ENCODE data around the gene ASB1.
"Not testable (repeated sequence)": the region's sequence is repeated elsewhere in the genome, so short reads cannot be mapped to it uniquely, and the experiment has no call there.

Gene ASB1

DNA sequence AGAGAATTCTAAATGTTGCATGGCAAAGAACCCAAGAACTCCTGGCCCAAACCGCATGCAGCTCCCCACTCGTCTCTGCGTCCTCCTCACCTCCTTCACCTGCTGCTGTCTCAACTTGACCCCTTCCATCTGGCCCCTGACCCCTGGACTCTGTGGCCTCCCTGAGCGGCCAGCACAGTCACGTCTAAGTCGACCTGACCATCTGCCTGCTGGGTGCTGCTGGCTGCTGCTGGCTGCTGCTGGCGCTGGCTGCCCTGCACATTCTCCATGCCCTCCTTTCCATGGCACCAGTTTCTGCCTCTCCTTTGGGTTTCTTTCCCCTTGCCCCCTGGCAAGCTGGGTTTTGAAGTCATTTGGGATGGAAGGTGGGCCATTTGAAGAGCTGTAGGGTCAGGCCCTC, 30.1 kb upstream of the ASB1 start:
- no peak for DNase-seq (ENCODE audit: low read depth, low spot score)
- no peak overlapping the region for H3K4me3 ChIP-seq (ENCODE audit: insufficient read length, low read depth)
- TF ChIP-seq SUZ12 (IDR thresholded peaks at IDR 0.05; ENCODE audit: extremely low read depth, insufficient read depth, insufficient read length): no peak
- no peak for TF ChIP-seq YY1 (IDR thresholded peaks at IDR 0.05; ENCODE audit: insufficient read depth, insufficient read length)

DNA sequence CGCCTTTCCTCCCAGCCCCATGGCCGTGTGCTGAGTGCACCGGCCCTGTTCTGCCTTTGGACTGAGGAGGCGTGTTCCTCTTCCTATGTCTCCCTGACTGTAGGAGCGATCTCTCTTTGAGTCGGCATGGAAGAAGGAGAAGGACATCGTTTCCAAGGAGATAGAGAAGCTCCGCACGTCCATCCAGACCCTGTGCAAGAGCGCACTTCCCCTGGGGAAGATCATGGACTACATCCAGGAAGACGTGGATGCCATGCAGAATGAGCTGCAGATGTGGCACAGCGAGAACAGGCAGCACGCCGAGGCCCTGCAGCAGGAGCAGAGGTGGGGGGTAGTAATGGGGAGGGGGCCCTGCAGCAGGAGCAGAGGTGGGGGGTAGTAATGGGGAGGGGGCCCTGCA, 29.4 kb upstream of the ASB1 start:
- H3K27me3 ChIP-seq (ENCODE audit: insufficient read depth, insufficient read length): no peaks in the 10 kb centered on the region
- DNase-seq (ENCODE audit: low read depth, low spot score): no peak
- no peak overlapping the region for H3K9ac ChIP-seq (ENCODE audit: insufficient read length, low read depth)
- H3K4me3 ChIP-seq (ENCODE audit: insufficient read length, low read depth): no peak overlapping the region
- peaks cover 2% of the 10 kb centered on the region for H3K4me1 ChIP-seq (ENCODE audit: insufficient read depth, insufficient read length)
- H3K9me3 ChIP-seq (ENCODE audit: insufficient read depth, low read length): no peaks in the 10 kb centered on the region
- TF ChIP-seq SUZ12 (IDR thresholded peaks at IDR 0.05; ENCODE audit: extremely low read depth, insufficient read depth, insufficient read length): no peak
- no peak for TF ChIP-seq ZNF274 (IDR thresholded peaks at IDR 0.05; ENCODE audit: low read depth, low read length)
- no peak for TF ChIP-seq YY1 (IDR thresholded peaks at IDR 0.05; ENCODE audit: insufficient read depth, insufficient read length)
- H3K36me3 ChIP-seq (ENCODE audit: insufficient read depth, insufficient read length, low read length): peaks cover 9% of the 10 kb centered on the region

More for the DNA sequence above, 30.1 kb upstream of the ASB1 start:
- Histone ChIP-seq H3K9me3 (ENCODE audit: insufficient read depth, low read length) (no peaks in the 10 kb centered on the region), H3K9ac (ENCODE audit: insufficient read length, low read depth) (no peak overlapping the region), H3K36me3 (ENCODE audit: insufficient read depth, insufficient read length, low read length) (peaks cover 6% of the 10 kb centered on the region), H3K27me3 (ENCODE audit: insufficient read depth, insufficient read length) (no peaks in the 10 kb centered on the region), H3K4me1 (ENCODE audit: insufficient read depth, insufficient read length) (peaks cover 2% of the 10 kb centered on the region)

DNA sequence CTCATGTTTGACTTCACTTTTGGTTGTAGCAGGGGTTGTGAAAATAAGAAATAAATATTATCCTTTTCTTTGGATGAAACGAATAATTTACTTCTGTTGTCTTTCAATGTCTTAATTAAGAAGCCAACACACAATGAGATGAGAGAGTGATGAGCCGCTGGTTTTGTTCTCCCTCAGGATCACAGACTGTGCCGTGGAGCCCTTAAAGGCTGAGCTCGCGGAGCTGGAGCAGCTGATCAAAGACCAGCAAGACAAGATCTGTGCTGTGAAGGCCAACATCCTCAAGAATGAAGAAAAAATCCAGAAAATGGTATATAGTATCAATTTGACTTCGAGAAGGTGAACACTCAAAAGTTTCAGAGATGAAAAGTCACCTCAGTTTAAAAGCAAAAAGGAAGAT, 28.1 kb upstream of the ASB1 start:
- no peak for TF ChIP-seq YY1 (IDR thresholded peaks at IDR 0.05; ENCODE audit: insufficient read depth, insufficient read length)
- no peak for TF ChIP-seq SUZ12 (IDR thresholded peaks at IDR 0.05; ENCODE audit: extremely low read depth, insufficient read depth, insufficient read length)
- no peak for TF ChIP-seq ZNF274 (IDR thresholded peaks at IDR 0.05; ENCODE audit: low read depth, low read length)

DNA sequence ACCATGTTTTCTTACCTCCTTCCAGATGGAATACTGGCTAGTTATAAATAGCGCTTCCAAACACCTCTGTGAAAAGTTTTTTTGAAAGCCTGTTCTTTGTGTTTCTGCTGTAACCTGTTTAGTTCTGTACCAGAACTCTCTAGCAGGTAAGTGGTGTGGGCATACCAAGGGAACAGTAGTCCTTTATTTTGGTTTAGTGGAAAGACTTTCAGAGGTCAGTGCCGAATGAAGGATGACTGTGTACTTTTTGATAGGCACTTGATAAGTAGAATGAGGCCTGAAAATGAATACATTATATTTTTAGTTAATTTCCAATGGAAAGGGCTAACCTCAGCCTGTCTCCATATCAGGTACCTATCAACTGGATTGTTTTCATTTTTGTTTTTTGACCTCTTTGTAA, 27.6 kb upstream of the ASB1 start:
- H3K36me3 ChIP-seq (ENCODE audit: insufficient read depth, insufficient read length, low read length): peaks cover 14% of the 10 kb centered on the region
- no peaks in the 10 kb centered on the region for H3K27me3 ChIP-seq (ENCODE audit: insufficient read depth, insufficient read length)
- DNase-seq (ENCODE audit: low read depth, low spot score): no peak
- H3K9me3 ChIP-seq (ENCODE audit: insufficient read depth, low read length): no peaks in the 10 kb centered on the region
- TF ChIP-seq ZNF274 (IDR thresholded peaks at IDR 0.05; ENCODE audit: low read depth, low read length) (no peak), SUZ12 (IDR thresholded peaks at IDR 0.05; ENCODE audit: extremely low read depth, insufficient read depth, insufficient read length) (no peak), YY1 (IDR thresholded peaks at IDR 0.05; ENCODE audit: insufficient read depth, insufficient read length) (no peak)
- peaks cover 4% of the 10 kb centered on the region for H3K4me1 ChIP-seq (ENCODE audit: insufficient read depth, insufficient read length)
- H3K9ac ChIP-seq (ENCODE audit: insufficient read length, low read depth): no peak overlapping the region
- H3K4me3 ChIP-seq (ENCODE audit: insufficient read length, low read depth): no peak overlapping the region

More for the DNA sequence above, 28.1 kb upstream of the ASB1 start:
- H3K36me3 ChIP-seq (ENCODE audit: insufficient read depth, insufficient read length, low read length): peaks cover 14% of the 10 kb centered on the region
- no peaks in the 10 kb centered on the region for H3K9me3 ChIP-seq (ENCODE audit: insufficient read depth, low read length)
- H3K4me3 ChIP-seq (ENCODE audit: insufficient read length, low read depth): no peak overlapping the region
- H3K9ac ChIP-seq (ENCODE audit: insufficient read length, low read depth): no peak overlapping the region
- DNase-seq (ENCODE audit: low read depth, low spot score): no peak
- no peaks in the 10 kb centered on the region for H3K27me3 ChIP-seq (ENCODE audit: insufficient read depth, insufficient read length)
- peaks cover 2% of the 10 kb centered on the region for H3K4me1 ChIP-seq (ENCODE audit: insufficient read depth, insufficient read length)

DNA sequence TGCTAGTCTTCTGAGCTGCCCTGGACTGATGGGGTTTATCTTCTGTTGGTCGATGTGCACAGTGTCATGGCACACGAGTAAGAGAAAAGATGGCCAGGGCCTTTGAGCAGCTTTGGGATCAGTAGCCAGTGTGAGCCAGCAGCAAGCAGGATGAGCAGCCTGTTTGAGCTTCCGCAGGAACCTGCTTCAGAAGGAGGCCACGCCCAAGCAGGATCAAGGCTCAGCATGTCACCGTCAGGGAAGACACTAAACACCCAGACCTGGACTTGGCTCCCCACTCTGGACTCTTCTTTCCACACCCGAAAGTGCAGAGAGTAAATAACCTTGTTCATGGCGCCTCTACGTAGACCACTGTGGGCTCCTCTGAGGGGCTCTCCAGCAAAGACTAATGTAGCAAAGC, 25.2 kb upstream of the ASB1 start:
- Histone ChIP-seq H3K9ac (ENCODE audit: insufficient read length, low read depth) (no peak overlapping the region), H3K27me3 (ENCODE audit: insufficient read depth, insufficient read length) (no peaks in the 10 kb centered on the region), H3K36me3 (ENCODE audit: insufficient read depth, insufficient read length, low read length) (peaks cover 14% of the 10 kb centered on the region), H3K4me1 (ENCODE audit: insufficient read depth, insufficient read length) (peaks cover 14% of the 10 kb centered on the region), H3K4me3 (ENCODE audit: insufficient read length, low read depth) (no peak overlapping the region), H3K9me3 (ENCODE audit: insufficient read depth, low read length) (no peaks in the 10 kb centered on the region)
- TF ChIP-seq SUZ12 (IDR thresholded peaks at IDR 0.05; ENCODE audit: extremely low read depth, insufficient read depth, insufficient read length) (no peak), ZNF274 (IDR thresholded peaks at IDR 0.05; ENCODE audit: low read depth, low read length) (no peak), YY1 (IDR thresholded peaks at IDR 0.05; ENCODE audit: insufficient read depth, insufficient read length) (no peak)
- no peak for DNase-seq (ENCODE audit: low read depth, low spot score)

DNA sequence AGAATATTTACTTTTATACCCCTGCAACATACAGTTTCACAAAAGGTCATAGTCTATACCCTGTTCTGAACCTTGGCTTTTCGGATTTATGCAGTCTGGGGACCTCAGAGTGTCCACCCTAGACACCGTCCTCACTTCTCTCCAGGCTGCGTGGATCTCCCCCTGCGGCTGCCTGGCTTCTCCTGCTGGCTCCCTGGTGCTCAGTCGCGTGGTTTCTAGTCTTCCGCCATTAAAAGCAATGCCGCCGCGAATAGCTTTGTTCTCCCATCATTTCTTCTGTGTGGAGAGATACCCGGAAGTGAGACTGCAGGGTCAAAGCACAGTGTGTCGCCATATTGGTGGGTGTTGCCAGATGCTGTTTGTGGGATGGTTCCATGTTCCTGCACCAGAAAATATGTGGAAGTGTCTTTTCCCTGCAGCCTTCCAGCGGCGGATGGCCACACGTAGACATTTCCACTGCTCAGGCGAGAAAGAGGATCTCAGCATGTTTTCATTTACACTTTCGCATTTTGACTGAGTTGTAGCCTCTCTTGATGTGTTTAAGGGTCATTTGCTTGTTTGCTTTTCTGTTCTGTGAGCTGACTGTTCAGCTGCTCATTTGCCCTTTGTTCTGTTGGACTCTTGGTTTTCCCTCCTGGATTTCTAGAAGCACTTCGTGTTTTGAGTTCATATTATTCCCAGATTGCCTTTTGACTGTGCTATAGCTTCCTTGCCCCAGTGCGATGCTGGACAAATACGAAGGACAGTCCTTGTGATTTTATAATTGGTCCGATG, 22.9 kb upstream of the ASB1 start:
- Histone ChIP-seq H3K4me3 (ENCODE audit: insufficient read length, low read depth) (no peak overlapping the region), H3K4me1 (ENCODE audit: insufficient read depth, insufficient read length) (peaks cover 12% of the 10 kb centered on the region), H3K9ac (ENCODE audit: insufficient read length, low read depth) (no peak overlapping the region), H3K9me3 (ENCODE audit: insufficient read depth, low read length) (no peaks in the 10 kb centered on the region), H3K36me3 (ENCODE audit: insufficient read depth, insufficient read length, low read length) (peaks cover 16% of the 10 kb centered on the region), H3K27me3 (ENCODE audit: insufficient read depth, insufficient read length) (no peaks in the 10 kb centered on the region)
- DNase-seq (ENCODE audit: low read depth, low spot score): no peak
- no peak for TF ChIP-seq YY1 (IDR thresholded peaks at IDR 0.05; ENCODE audit: insufficient read depth, insufficient read length)

DNA sequence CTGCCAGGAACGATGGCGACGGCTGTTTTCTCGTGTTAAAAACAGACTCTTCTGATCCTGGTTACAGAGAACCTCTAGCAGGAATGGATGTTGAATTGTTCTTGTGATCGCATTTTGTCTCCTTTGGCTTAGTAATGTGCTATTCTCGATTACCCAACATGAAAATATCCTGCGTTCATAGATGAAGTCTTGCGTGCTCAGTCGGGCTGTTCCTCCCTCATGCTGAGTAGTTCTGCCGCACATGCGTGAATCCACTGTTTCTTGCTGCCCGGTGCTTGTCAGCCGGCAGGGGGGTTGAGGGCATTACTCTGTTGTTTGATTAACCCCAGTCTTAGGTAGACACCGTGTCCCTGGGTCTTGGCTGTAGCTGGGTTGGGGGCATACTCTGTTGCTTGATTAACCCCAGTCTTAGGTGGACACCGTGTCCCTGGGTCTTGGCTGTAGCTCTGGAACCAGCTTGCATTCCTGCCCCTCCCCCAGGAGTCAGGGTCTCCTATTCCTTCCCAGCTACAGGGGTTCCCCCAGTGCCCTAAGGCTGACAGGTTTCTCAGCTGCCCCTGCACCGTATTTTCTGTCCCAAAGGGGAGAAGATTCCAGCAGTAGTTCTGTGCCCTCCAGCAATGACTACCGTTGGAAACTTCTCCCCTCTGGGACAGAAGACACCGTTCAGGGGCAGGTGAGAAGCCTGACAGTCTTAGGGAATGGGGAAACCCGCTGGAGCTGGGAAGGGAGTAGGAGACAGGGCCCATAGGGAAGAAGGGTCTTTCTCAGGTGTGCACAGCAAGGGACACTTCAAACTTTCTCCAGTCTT, 22.1 kb upstream of the ASB1 start:
- no peak for DNase-seq (ENCODE audit: low read depth, low spot score)
- no peaks in the 10 kb centered on the region for H3K9me3 ChIP-seq (ENCODE audit: insufficient read depth, low read length)
- H3K4me1 ChIP-seq (ENCODE audit: insufficient read depth, insufficient read length): peaks cover 12% of the 10 kb centered on the region
- no peaks in the 10 kb centered on the region for H3K27me3 ChIP-seq (ENCODE audit: insufficient read depth, insufficient read length)
- no peak for TF ChIP-seq SUZ12 (IDR thresholded peaks at IDR 0.05; ENCODE audit: extremely low read depth, insufficient read depth, insufficient read length)
- H3K9ac ChIP-seq (ENCODE audit: insufficient read length, low read depth): no peak overlapping the region
- H3K4me3 ChIP-seq (ENCODE audit: insufficient read length, low read depth): no peak overlapping the region
- H3K36me3 ChIP-seq (ENCODE audit: insufficient read depth, insufficient read length, low read length): peaks cover 14% of the 10 kb centered on the region

DNA sequence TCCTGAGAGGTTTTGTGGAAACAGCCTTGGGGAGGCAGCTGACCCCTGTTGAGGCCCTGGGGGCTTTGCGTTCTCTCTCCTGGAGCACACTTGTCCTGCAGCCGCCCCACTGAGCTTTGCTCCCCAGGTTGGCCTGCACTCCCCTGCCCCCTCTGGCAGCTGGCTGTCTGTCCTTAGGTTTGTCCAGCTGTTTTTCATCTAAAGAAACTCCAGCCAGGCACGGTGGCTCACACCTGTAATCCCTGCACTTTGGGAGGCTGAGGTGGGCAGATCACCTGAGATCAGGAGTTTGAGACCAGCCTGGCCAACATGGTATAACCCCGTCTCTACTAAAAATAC, 21.5 kb upstream of the ASB1 start:
- peaks cover 14% of the 10 kb centered on the region for H3K36me3 ChIP-seq (ENCODE audit: insufficient read depth, insufficient read length, low read length)
- H3K4me1 ChIP-seq (ENCODE audit: insufficient read depth, insufficient read length): peaks cover 12% of the 10 kb centered on the region
- not testable (repeated sequence) for H3K9ac ChIP-seq (ENCODE audit: insufficient read length, low read depth); H3K4me3 ChIP-seq (ENCODE audit: insufficient read length, low read depth); DNase-seq (ENCODE audit: low read depth, low spot score); H3K27me3 ChIP-seq (ENCODE audit: insufficient read depth, insufficient read length); H3K9me3 ChIP-seq (ENCODE audit: insufficient read depth, low read length)

Measured in NT2/D1 (cell line).